Testis (tissue), 3 donors: ENCODE measurements around the gene HERPUD1. TPM values are rescaled to one million over a fixed set of nuclear protein-coding genes. Genes with fewer than 3 reads are reported as not detected.
A peak's percentile ranks its signal among the peaks of the same experiment; 100 is the strongest.

ENCODE experiments used
- DNase-seq: peaks from one replicate; pipeline ENCODE4 v3.0.0-alpha.2; 2019
- H3K27ac ChIP-seq, 2 donors: fragments of 200-600 bp; sonication (generic); one replicate each; pipeline ENCODE4 v1.5.1; 2019
- H3K27me3 ChIP-seq: fragments of 200-600 bp; sonication (generic); one replicate; pipeline ENCODE4 v1.5.1; 2019
- H3K36me3 ChIP-seq: fragments of 200-600 bp; sonication (generic); one replicate; pipeline ENCODE4 v1.5.1; 2017; ENCODE audit warnings: low read depth; ENCODE audit errors: missing control alignments
- H3K4me1 ChIP-seq: fragments of 200-600 bp; sonication (generic); one replicate; pipeline ENCODE4 v1.5.1; 2019
- H3K4me3 ChIP-seq, 2 donors: fragments of 200-600 bp; sonication (generic); one replicate each; pipeline ENCODE4 v1.5.1; 2017 to 2019
- H3K9me3 ChIP-seq: fragments of 200-600 bp; sonication (generic); one replicate; pipeline ENCODE4 v1.5.1; 2017
- CTCF ChIP-seq, 3 experiments: fragments of 450-650 bp in 2 of 3; fragments of 200-600 bp in 1 of 3; sonication (generic) in 1 of 3; IDR thresholded peaks; one replicate each; pipeline ENCODE4 v1.5.1; 2016 to 2019; ENCODE audit warnings: antibody characterized with exemption in 3 of 3, mild to moderate bottlenecking in 2 of 3, moderate library complexity in 1 of 3
- POLR2A ChIP-seq: fragments of 450-650 bp; IDR thresholded peaks from one replicate; pipeline ENCODE4 v1.6.1; 2017; ENCODE audit warnings: antibody characterized with exemption, mild to moderate bottlenecking, moderate library complexity
- WGBS, 2 donors: methylation state at CpG; one replicate each; pipeline ENCODE4 v1.1.5; 2018; 5-methylcytosine and 5-hydroxymethylcytosine counted together
- intact Hi-C: fragments of 100-400 bp; cut with DNase I; formaldehyde crosslinking; loops from one replicate; pipeline ENCODE4 v1.15.1; 2023; ENCODE audit warnings: low total_unique reads
- polyA plus RNA-seq: library from polyadenylated mRNA; stranded (reverse); fragments of 350-450 nt; fragmentation: Illumina TruSeq; extraction: RNeasy Lipid Tissue Mini Kit (QIAGEN cat#74804); gene quantifications from one replicate; pipeline ENCODE4 v1.2.3, GENCODE V29; 2014; ENCODE audit warnings: low read depth, low replicate concordance; ENCODE audit not compliant: insufficient read depth
- total RNA-seq, 2 donors: library from RNA; depleted of rRNA; stranded (reverse); fragments of >200 nt; gene quantifications; one replicate each; pipeline ENCODE4 v1.2.3, GENCODE V29; 2016

Gene HERPUD1
- total and polyA plus RNA-seq, 3 donors from 2014 or later = 68.0 to 90.8 (median 88.9) TPM

GRCh38 chr16:56910112-56910511, 21.8 kb upstream of the HERPUD1 start:
- Histone ChIP-seq H3K4me3 (no peak overlapping the region), H3K27me3 (no peaks in the 10 kb centered on the region), H3K27ac (no peak overlapping the region), H3K9me3 (no peaks in the 10 kb centered on the region), H3K36me3 (no peaks in the 10 kb centered on the region), H3K4me1 (peaks cover 5% of the 10 kb centered on the region)
- intact Hi-C loops = no loop called here
- no peak for DNase-seq
- TF ChIP-seq POLR2A = no peak
- no peak for TF ChIP-seq CTCF (IDR thresholded peaks at IDR 0.05)
- WGBS, 2 donors = 91 to 99% methylated on average over 5 of the region's 5 CpGs

- Histone ChIP-seq H3K4me3 (no peak overlapping the region), H3K36me3 (no peaks in the 10 kb centered on the region), H3K27ac (peak overlapping the region in 1 of 2 donors; percentile 30), H3K9me3 (no peaks in the 10 kb centered on the region), H3K4me1 (peaks cover 5% of the 10 kb centered on the region), H3K27me3 (no peaks in the 10 kb centered on the region)
- 71 to 84% methylated on average over 12 of the region's 12 CpGs for WGBS, 2 donors
- DNase-seq = peak; percentile 25
- TF ChIP-seq CTCF (IDR thresholded peaks at IDR 0.05) (no peak), POLR2A (no peak)
- intact Hi-C loops = no loop called here
Measured at GRCh38 chr16:56910654-56911539, 21.0 kb upstream of the HERPUD1 start.

- peak; percentile 27 for DNase-seq
- Histone ChIP-seq H3K4me1 (peaks cover 5% of the 10 kb centered on the region), H3K27me3 (no peaks in the 10 kb centered on the region), H3K4me3 (no peak overlapping the region), H3K27ac (no peak overlapping the region), H3K9me3 (no peaks in the 10 kb centered on the region), H3K36me3 (no peaks in the 10 kb centered on the region)
- TF ChIP-seq POLR2A = no peak
- TF ChIP-seq CTCF (IDR thresholded peaks at IDR 0.05) = no peak
- WGBS, 2 donors = 50 to 57% methylated on average over 20 to 22 of the region's 22 CpGs
- intact Hi-C loops = no loop called here
Measured at GRCh38 chr16:56911771-56912571, 20.0 kb upstream of the HERPUD1 start.

GRCh38 chr16:56912746-56913708, 18.9 kb upstream of the HERPUD1 start:
- H3K27ac ChIP-seq = no peak overlapping the region
- intact Hi-C loops = no loop called here
- no peak for TF ChIP-seq CTCF (IDR thresholded peaks at IDR 0.05)
- no peak for TF ChIP-seq POLR2A

More at GRCh38 chr16:56912746-56913708, 18.9 kb upstream of the HERPUD1 start:
- no peaks in the 10 kb centered on the region for H3K9me3 ChIP-seq
- peaks cover 5% of the 10 kb centered on the region for H3K4me1 ChIP-seq
- no peaks in the 10 kb centered on the region for H3K36me3 ChIP-seq
- no peak for DNase-seq
- 86 to 87% methylated on average over 18 of the region's 18 CpGs for WGBS, 2 donors
- H3K27me3 ChIP-seq = no peaks in the 10 kb centered on the region
- H3K4me3 ChIP-seq = no peak overlapping the region
